B cell (primary cell): ENCODE results near the gene GADL1. TPM values are rescaled to one million over a fixed set of nuclear protein-coding genes. Genes with fewer than 3 reads are reported as not detected.

Source experiments
- ATAC-seq: fragments of 200-7000 bp; cut with Tn5 transposase; one replicate; pipeline ENCODE4 v1.10.0; 2021; ENCODE audit warnings: low read depth, mild to moderate bottlenecking, moderate number of reproducible peaks, moderate library complexity
- CTCF ChIA-PET: fragments of 350-600 bp; sonication (Branson Sonifier 250); formaldehyde crosslinking; loops from one replicate; lab custom pipeline; 2021; ENCODE audit warnings: antibody characterized with exemption, inconsistent platforms; lab: Charles Lee
- POLR2A ChIA-PET: fragments of 350-600 bp; sonication (Branson Sonifier 250); formaldehyde crosslinking; loops from one replicate; lab custom pipeline; 2021; ENCODE audit warnings: antibody characterized with exemption; lab: Charles Lee
- DNase-seq: peaks from one replicate; pipeline ENCODE4 v3.0.0; 2013
- H2AFZ ChIP-seq: 2 replicates; pipeline ENCODE4 v1.6.1; 2012; ENCODE audit warnings: mild to moderate bottlenecking, low read depth, low read length; ENCODE audit not compliant: insufficient read depth, poor library complexity, severe bottlenecking
- H3K27ac ChIP-seq, 2 donors: 1 replicate in 1 of 2; 2 replicates in 1 of 2; pipeline ENCODE4 v1.5.1; 2012 to 2013; ENCODE audit warnings: low read length in 2 of 2, mild to moderate bottlenecking in 2 of 2, moderate library complexity in 1 of 2
- H3K27me3 ChIP-seq, 4 experiments: fragments of 200-600 bp in 1 of 4; sonication (generic) in 1 of 4; replicated peaks in 1 of 4; 1 replicate in 2 of 4; 2 replicates in 2 of 4; pipeline versions ENCODE4 v1.6.1 to v1.7.0; 2013 to 2016; ENCODE audit warnings: low read length in 3 of 4, mild to moderate bottlenecking in 2 of 4, mixed read lengths in 1 of 4, moderate library complexity in 1 of 4; ENCODE audit not compliant: insufficient read depth in 4 of 4, control insufficient read depth in 3 of 4; ENCODE audit errors: control extremely low read depth in 1 of 4
- H3K36me3 ChIP-seq, 2 experiments: replicated peaks in 1 of 2; 1 replicate in 1 of 2; 2 replicates in 1 of 2; pipeline versions ENCODE4 v1.6.1 to v1.7.1; 2013; ENCODE audit warnings: low read length in 1 of 2; ENCODE audit not compliant: insufficient read depth in 2 of 2, control insufficient read depth in 1 of 2; ENCODE audit errors: control extremely low read depth in 1 of 2, extremely low read depth in 1 of 2
- H3K4me1 ChIP-seq, 2 donors: fragments of 200-600 bp in 1 of 2; sonication (generic) in 1 of 2; 1 replicate in 1 of 2; 2 replicates in 1 of 2; pipeline versions ENCODE4 v1.5.1 to v1.6.1; 2013 to 2017; ENCODE audit warnings: low read length in 2 of 2; ENCODE audit not compliant: control insufficient read depth in 2 of 2, insufficient read depth in 2 of 2
- H3K4me2 ChIP-seq: replicated peaks from 2 replicates; pipeline ENCODE3; 2012; ENCODE audit warnings: mild to moderate bottlenecking, low read depth, low read length; ENCODE audit not compliant: poor library complexity, severe bottlenecking
- H3K4me3 ChIP-seq, 5 experiments: fragments of 200-600 bp in 1 of 5; sonication (generic) in 1 of 5; 1 replicate in 3 of 5; 2 replicates in 2 of 5; pipeline versions ENCODE4 v1.5.1 to v1.7.0; 2011 to 2016; ENCODE audit warnings: low read length in 4 of 5, mild to moderate bottlenecking in 4 of 5, low read depth in 2 of 5, control low read depth in 1 of 5, moderate library complexity in 1 of 5; ENCODE audit not compliant: insufficient read depth in 1 of 5; ENCODE audit errors: control extremely low read depth in 1 of 5, extremely low read depth in 1 of 5
- H3K79me2 ChIP-seq: fragments of 200-600 bp; sonication (generic); one replicate; pipeline ENCODE4 v1.6.0; 2016; ENCODE audit warnings: low read length; ENCODE audit not compliant: control insufficient read depth, insufficient read depth
- H3K9ac ChIP-seq: fragments of 200-600 bp; sonication (generic); 2 replicates; pipeline ENCODE4 v1.6.1; 2017; ENCODE audit warnings: mild to moderate bottlenecking, low read length, moderate library complexity
- H3K9me3 ChIP-seq, 3 donors: one replicate each; pipeline versions ENCODE4 v1.6.1 to v1.7.1; 2013; ENCODE audit warnings: low read length in 2 of 3; ENCODE audit not compliant: control insufficient read depth in 2 of 3, insufficient read depth in 1 of 3; ENCODE audit errors: control extremely low read depth in 1 of 3
- H4K20me1 ChIP-seq: 2 replicates; pipeline ENCODE4 v1.6.0; 2012; ENCODE audit warnings: mild to moderate bottlenecking, low read length; ENCODE audit not compliant: insufficient read depth, control insufficient read depth, poor library complexity, severe bottlenecking
- H3K27ac Mint-ChIP-seq: one replicate; pipeline ENCODE4 v1.8.0; 2021; ENCODE audit warnings: mixed read lengths
- H3K27me3 Mint-ChIP-seq: one replicate; pipeline ENCODE4 v1.8.0; 2021; ENCODE audit warnings: mixed read lengths
- H3K4me1 Mint-ChIP-seq: one replicate; pipeline ENCODE4 v1.8.0; 2021; ENCODE audit warnings: mixed read lengths
- H3K4me3 Mint-ChIP-seq: one replicate; pipeline ENCODE4 v1.8.0; 2021; ENCODE audit warnings: mixed read lengths
- H3K9me3 Mint-ChIP-seq: one replicate; pipeline ENCODE4 v1.8.0; 2022; ENCODE audit warnings: mixed read lengths; ENCODE audit not compliant: insufficient read depth
- CTCF ChIP-seq: fragments of 200-600 bp; IDR thresholded peaks from one replicate; pipeline ENCODE4 v1.8.0; 2022; ENCODE audit warnings: antibody characterized with exemption, mild to moderate bottlenecking
- EZH2 ChIP-seq: IDR thresholded peaks from 2 replicates; pipeline ENCODE4 v1.6.1; 2012; ENCODE audit warnings: borderline replicate concordance, low read depth, mild to moderate bottlenecking, moderate library complexity, low read length; ENCODE audit not compliant: insufficient read depth, poor library complexity, severe bottlenecking
- WGBS: methylation state at CpG from one replicate; pipeline ENCODE4 v1.1.5; 2013; ENCODE audit warnings: missing lambda C conversion rate; ENCODE audit not compliant: insufficient coverage; 5-methylcytosine and 5-hydroxymethylcytosine counted together
- intact Hi-C: fragments of 100-400 bp; cut with micrococcal nuclease; formaldehyde crosslinking; loops from one replicate; pipeline ENCODE4 v1.10.0; 2022
- polyA plus RNA-seq: library from polyadenylated mRNA; depleted of rRNA; stranded (reverse); fragments of >200 nt; gene quantifications from 2 replicates; pipeline ENCODE4 v1.2.3, GENCODE V29; 2012
- total RNA-seq, 2 donors: library from RNA; stranded (reverse); fragments of 120-200 nt in 1 of 2; gene quantifications; 1 replicate in 1 of 2; 2 replicates in 1 of 2; pipeline versions ENCODE4 v1.2.3 to v1.2.4, GENCODE V29; 2013 to 2022

Gene GADL1
- total and polyA plus RNA-seq, 2 donors (not counting 1 experiment from before 2014, with no cell fraction given): not detected

GRCh38 chr3:30696403-30696819 lies 198.1 kb downstream of the GADL1 start:
- H3K79me2 ChIP-seq: no peaks in the 10 kb centered on the region
- peak overlapping the region; percentile 69 for H3K27ac Mint-ChIP-seq
- no CpG with 5 or more reads among the region's 3 CpGs for WGBS
- H3K4me3 ChIP-seq: no peak overlapping the region
- H3K4me3 Mint-ChIP-seq: no peak overlapping the region
- H3K27me3 Mint-ChIP-seq: no peaks in the 10 kb centered on the region
- H3K9me3 Mint-ChIP-seq: no peaks in the 10 kb centered on the region
- no peaks in the 10 kb centered on the region for H3K9me3 ChIP-seq
- H3K27me3 ChIP-seq: no peaks in the 10 kb centered on the region
- H4K20me1 ChIP-seq: peaks cover 8% of the 10 kb centered on the region
- ChIA-PET CTCF (interaction anchor here (0.7 to 9.2 kb wide), 8 partner anchors 11 to 654 kb away, joined by 3 to 113 read pairs (median 4); no protein-coding TSS in a partner anchor), POLR2A (interaction anchor here (0.6 kb wide), 2 partner anchors 32 to 579 kb away, joined by 3 to 4 read pairs; no protein-coding TSS in a partner anchor)
- H3K4me1 ChIP-seq: peaks cover 11 to 15% of the 10 kb centered on the region in 2 donors
- intact Hi-C loops: no loop called here
- H3K27ac ChIP-seq: peak overlapping the region in 1 of 2 donors; percentile 25
- peaks cover 48% of the 10 kb centered on the region for H3K4me1 Mint-ChIP-seq
- no peak for DNase-seq
- no peak for TF ChIP-seq EZH2
- no peak for TF ChIP-seq CTCF
- H3K36me3 ChIP-seq: peaks cover 21 to 54% of the 10 kb centered on the region in 2 experiments
- H3K9ac ChIP-seq: no peak overlapping the region
- no peak for ATAC-seq
- no peak overlapping the region for H2AFZ ChIP-seq
- no peak overlapping the region for H3K4me2 ChIP-seq

GRCh38 chr3:30695302-30696061 lies 199.0 kb downstream of the GADL1 start:
- Mint-ChIP-seq H3K4me1 (peaks cover 57% of the 10 kb centered on the region), H3K4me3 (no peak overlapping the region), H3K27ac (peak overlapping the region; percentile 11), H3K27me3 (no peaks in the 10 kb centered on the region), H3K9me3 (no peaks in the 10 kb centered on the region)
- Histone ChIP-seq H2AFZ (no peak overlapping the region), H3K4me3 (no peak overlapping the region), H3K36me3 (peaks cover 28 to 64% of the 10 kb centered on the region in 2 experiments), H3K9ac (no peak overlapping the region), H4K20me1 (peaks cover 8% of the 10 kb centered on the region), H3K9me3 (no peaks in the 10 kb centered on the region), H3K4me1 (peaks cover 16% of the 10 kb centered on the region in 2 donors), H3K27ac (no peak overlapping the region), H3K79me2 (no peaks in the 10 kb centered on the region), H3K27me3 (no peaks in the 10 kb centered on the region), H3K4me2 (no peak overlapping the region)
- DNase-seq (no peak), ATAC-seq (no peak)
- WGBS: 95% methylated on average over 6 of the region's 6 CpGs
- intact Hi-C loops: no loop called here
- CTCF ChIA-PET: interaction anchor here (0.9 to 9.2 kb wide), 8 partner anchors 8 to 653 kb away, joined by 3 to 113 read pairs (median 12); no protein-coding TSS in a partner anchor
- POLR2A ChIA-PET: no interaction called here
- TF ChIP-seq CTCF (no peak), EZH2 (no peak)
